Neural crest cell (in vitro differentiated cells): ENCODE data around the gene FOXD4L6. TPM values are rescaled to one million over a fixed set of nuclear protein-coding genes. Genes with fewer than 3 reads are reported as not detected.
"Not testable (repeated sequence)": the region's sequence is repeated elsewhere in the genome, so short reads cannot be mapped to it uniquely, and the experiment has no call there.

ENCODE experiments used
- DNase-seq: peaks from one replicate; pipeline ENCODE4 v3.0.0; 2021; ENCODE audit warnings: low read depth, mixed read lengths, low spot score
- H3K27ac Mint-ChIP-seq: one replicate; pipeline ENCODE4 v1.8.0; 2021; ENCODE audit warnings: mild to moderate bottlenecking, mixed read lengths; ENCODE audit not compliant: unreplicated experiment
- H3K27me3 Mint-ChIP-seq: 2 replicates; pipeline ENCODE4 v1.8.0; 2021; ENCODE audit warnings: low read depth, mild to moderate bottlenecking, mixed read lengths
- H3K36me3 Mint-ChIP-seq: 2 replicates; pipeline ENCODE4 v1.8.0; 2021; ENCODE audit warnings: low read depth, mild to moderate bottlenecking, mixed read lengths
- H3K4me1 Mint-ChIP-seq: 2 replicates; pipeline ENCODE4 v1.8.0; 2021; ENCODE audit warnings: mixed read lengths
- H3K4me3 Mint-ChIP-seq: one replicate; pipeline ENCODE4 v1.8.0; 2021; ENCODE audit warnings: mild to moderate bottlenecking, mixed read lengths
- H3K9me3 Mint-ChIP-seq: 2 replicates; pipeline ENCODE4 v1.8.0; 2021; ENCODE audit warnings: mixed read lengths
- total RNA-seq: library from RNA; stranded (reverse); gene quantifications from 2 replicates; pipeline ENCODE4 v1.2.1, GENCODE V29; 2021

FOXD4L6 gene
- total RNA-seq, 1 donor from 2014 or later = 0.30 TPM

DNA sequence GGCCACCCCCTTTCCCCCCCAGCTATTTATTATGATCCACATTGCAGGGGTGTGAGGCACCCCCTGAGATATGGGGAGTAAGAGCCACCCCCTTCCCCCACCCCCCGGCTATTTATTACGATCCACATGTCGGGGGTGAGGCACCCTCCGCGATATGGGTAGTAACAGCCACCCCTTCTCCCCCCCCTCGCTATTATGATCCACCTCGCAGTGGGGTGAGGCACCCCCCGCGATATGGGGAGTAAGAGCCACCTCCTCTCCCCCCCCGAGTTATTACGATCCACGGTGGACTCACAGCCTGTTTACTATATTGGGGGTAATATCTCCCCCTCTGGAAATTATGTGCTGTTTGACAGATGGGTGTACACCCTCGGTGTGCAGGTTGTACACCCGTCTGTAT lies 15.1 kb downstream of the FOXD4L6 start:
- H3K27me3 Mint-ChIP-seq = peaks cover 21% of the 10 kb centered on the region
- not testable (repeated sequence) for H3K27ac Mint-ChIP-seq, H3K9me3 Mint-ChIP-seq, H3K4me1 Mint-ChIP-seq, H3K4me3 Mint-ChIP-seq, DNase-seq, H3K36me3 Mint-ChIP-seq

DNA sequence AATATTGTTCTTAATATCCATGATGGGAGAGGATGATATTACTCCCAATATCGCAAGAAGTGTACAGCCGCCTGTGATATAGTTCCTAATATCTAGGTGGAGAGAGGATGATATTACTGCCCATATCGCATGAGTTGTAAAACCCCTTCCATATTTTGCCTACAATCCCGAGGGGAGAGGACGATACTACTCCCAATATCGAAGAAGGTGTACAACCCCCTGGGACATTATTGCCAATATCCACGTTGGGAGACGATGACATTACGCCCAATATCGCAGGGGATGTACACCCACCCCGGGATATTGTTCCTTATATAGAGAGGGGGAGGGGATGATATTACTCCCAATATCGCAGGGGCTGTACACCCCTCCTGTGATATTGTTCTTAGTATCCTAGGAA lies 17.1 kb downstream of the FOXD4L6 start:
- not testable (repeated sequence) for H3K36me3 Mint-ChIP-seq, H3K4me3 Mint-ChIP-seq, DNase-seq, H3K4me1 Mint-ChIP-seq, H3K27ac Mint-ChIP-seq, H3K9me3 Mint-ChIP-seq
- peaks cover 22% of the 10 kb centered on the region for H3K27me3 Mint-ChIP-seq

- not testable (repeated sequence) for DNase-seq, H3K4me3 Mint-ChIP-seq, H3K27ac Mint-ChIP-seq, H3K9me3 Mint-ChIP-seq, H3K36me3 Mint-ChIP-seq, H3K4me1 Mint-ChIP-seq
- peaks cover 17% of the 10 kb centered on the region for H3K27me3 Mint-ChIP-seq
Measured at GRCh38 chr9:41110913-41111312, 17.6 kb downstream of the FOXD4L6 start.

DNA sequence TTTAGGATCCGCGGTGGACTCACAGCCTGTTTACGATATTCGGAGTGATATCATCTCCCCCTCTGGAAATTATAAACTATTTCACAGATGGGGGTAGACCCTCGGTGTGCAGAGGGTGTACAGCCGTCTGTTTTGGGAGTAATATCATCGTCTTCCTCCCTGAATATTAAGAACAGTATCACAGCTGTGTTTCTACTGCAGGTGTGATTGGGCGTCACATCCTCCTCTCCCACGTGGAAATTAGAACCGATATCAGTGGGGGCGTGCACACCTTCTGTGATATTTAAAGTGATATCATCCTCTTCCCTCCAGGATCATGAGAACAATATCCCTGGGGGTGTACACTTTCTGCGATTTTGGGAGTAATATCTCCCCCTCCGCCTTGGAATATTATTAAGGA lies 19.2 kb downstream of the FOXD4L6 start:
- H3K36me3 Mint-ChIP-seq, H3K4me1 Mint-ChIP-seq, H3K9me3 Mint-ChIP-seq, DNase-seq, H3K4me3 Mint-ChIP-seq, H3K27ac Mint-ChIP-seq: not testable (repeated sequence)
- H3K27me3 Mint-ChIP-seq = peaks cover 16% of the 10 kb centered on the region

GRCh38 chr9:41108816-41109215 lies 19.7 kb downstream of the FOXD4L6 start:
- H3K27ac Mint-ChIP-seq, H3K4me3 Mint-ChIP-seq, DNase-seq, H3K9me3 Mint-ChIP-seq, H3K4me1 Mint-ChIP-seq, H3K36me3 Mint-ChIP-seq: not testable (repeated sequence)
- peaks cover 13% of the 10 kb centered on the region for H3K27me3 Mint-ChIP-seq

DNA sequence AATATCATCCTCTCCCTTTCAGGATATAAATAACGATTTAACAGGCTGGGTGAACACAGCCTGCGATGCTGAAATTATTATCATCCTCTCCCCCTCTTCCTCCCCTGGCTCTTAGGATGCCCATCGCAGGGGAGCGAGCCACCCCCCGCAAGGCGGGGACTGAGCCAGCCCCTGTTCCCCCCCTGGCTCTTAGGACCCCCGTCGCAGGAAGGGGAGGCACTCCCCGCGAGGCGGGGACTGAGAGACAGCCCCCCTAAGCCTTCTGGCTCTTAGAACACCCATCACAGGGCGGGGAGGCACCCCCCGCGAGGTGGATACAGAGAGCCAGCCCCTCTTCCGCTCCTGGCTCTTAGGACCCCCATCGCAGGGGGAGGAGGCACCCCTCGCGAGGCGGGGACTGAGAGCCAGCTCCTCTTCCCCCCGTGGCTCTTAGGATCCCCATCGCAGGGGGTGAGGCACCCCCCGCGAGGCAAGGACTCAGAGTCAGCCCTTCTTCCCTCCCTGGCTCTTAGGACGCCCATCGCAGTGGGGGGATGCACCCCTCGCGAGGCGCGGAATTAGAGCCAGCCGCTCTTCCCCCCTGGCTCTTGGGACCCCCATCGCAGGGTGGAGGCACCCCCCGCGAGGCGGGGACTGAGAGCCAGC lies 21.9 kb downstream of the FOXD4L6 start:
- not testable (repeated sequence) for H3K4me1 Mint-ChIP-seq, DNase-seq, H3K27ac Mint-ChIP-seq, H3K36me3 Mint-ChIP-seq, H3K9me3 Mint-ChIP-seq, H3K4me3 Mint-ChIP-seq
- H3K27me3 Mint-ChIP-seq = peaks cover 14% of the 10 kb centered on the region

- H3K4me3 Mint-ChIP-seq, DNase-seq, H3K27ac Mint-ChIP-seq, H3K9me3 Mint-ChIP-seq, H3K4me1 Mint-ChIP-seq, H3K36me3 Mint-ChIP-seq: not testable (repeated sequence)
- peaks cover 14% of the 10 kb centered on the region for H3K27me3 Mint-ChIP-seq
Measured at GRCh38 chr9:41105557-41106253, 22.8 kb downstream of the FOXD4L6 start.

DNA sequence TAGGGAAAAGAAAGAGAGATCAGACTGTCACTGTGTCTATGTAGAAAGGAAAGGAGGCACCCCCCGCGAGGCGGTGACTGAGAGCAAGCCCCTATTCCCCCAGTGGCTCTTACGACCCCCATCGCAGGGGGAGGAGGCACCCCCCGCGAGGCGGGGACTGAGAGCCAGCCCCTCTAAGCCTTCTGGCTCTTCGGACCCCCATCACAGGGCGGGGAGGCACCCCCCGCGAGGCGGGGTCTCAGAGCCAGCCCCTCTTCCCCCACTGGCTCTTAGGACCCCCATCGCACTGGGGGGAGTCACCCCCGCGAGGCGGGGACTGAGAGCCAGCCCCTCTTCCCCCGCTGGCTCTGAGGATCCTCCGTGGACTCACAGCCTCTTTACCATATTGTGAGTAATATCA lies 23.9 kb downstream of the FOXD4L6 start:
- DNase-seq, H3K36me3 Mint-ChIP-seq, H3K9me3 Mint-ChIP-seq, H3K27ac Mint-ChIP-seq, H3K4me3 Mint-ChIP-seq, H3K4me1 Mint-ChIP-seq: not testable (repeated sequence)
- peaks cover 17% of the 10 kb centered on the region for H3K27me3 Mint-ChIP-seq

GRCh38 chr9:41100508-41100907 lies 28.0 kb downstream of the FOXD4L6 start:
- not testable (repeated sequence) for H3K9me3 Mint-ChIP-seq
- peaks cover 27% of the 10 kb centered on the region for H3K27me3 Mint-ChIP-seq

DNA sequence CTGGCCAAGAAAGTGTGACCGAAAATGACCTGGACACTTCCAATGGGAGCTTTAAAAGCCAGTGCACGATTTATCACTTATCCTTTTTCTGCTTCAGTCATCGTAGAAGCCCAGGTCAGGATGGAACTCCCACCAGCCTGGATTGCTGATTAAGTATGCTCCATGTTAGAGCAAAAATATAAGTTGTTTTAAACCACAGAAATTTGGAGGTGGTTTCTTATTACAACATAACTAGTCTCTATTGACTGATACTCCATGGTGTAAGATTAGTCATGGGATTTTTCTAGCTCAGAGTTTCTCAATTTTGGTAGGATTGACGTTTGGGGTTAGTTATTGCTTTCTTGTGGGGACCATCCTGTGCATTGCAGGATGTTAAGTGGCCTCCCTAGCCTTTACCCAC lies 29.7 kb downstream of the FOXD4L6 start:
- not testable (repeated sequence) for H3K4me1 Mint-ChIP-seq, DNase-seq
- H3K27me3 Mint-ChIP-seq = peaks cover 27% of the 10 kb centered on the region

More at GRCh38 chr9:41100508-41100907, 28.0 kb downstream of the FOXD4L6 start:
- not testable (repeated sequence) for H3K4me3 Mint-ChIP-seq, H3K36me3 Mint-ChIP-seq, DNase-seq, H3K27ac Mint-ChIP-seq, H3K4me1 Mint-ChIP-seq

GRCh38 chr9:41095060-41095459 lies 33.4 kb downstream of the FOXD4L6 start:
- H3K4me1 Mint-ChIP-seq, H3K27ac Mint-ChIP-seq, DNase-seq, H3K36me3 Mint-ChIP-seq, H3K9me3 Mint-ChIP-seq, H3K4me3 Mint-ChIP-seq: not testable (repeated sequence)
- H3K27me3 Mint-ChIP-seq = peaks cover 27% of the 10 kb centered on the region

More for the DNA sequence above, 29.7 kb downstream of the FOXD4L6 start:
- not testable (repeated sequence) for H3K9me3 Mint-ChIP-seq, H3K4me3 Mint-ChIP-seq, H3K36me3 Mint-ChIP-seq, H3K27ac Mint-ChIP-seq

- H3K27me3 Mint-ChIP-seq = peaks cover 26% of the 10 kb centered on the region
- H3K9me3 Mint-ChIP-seq, H3K36me3 Mint-ChIP-seq, H3K4me1 Mint-ChIP-seq, H3K27ac Mint-ChIP-seq, H3K4me3 Mint-ChIP-seq, DNase-seq: not testable (repeated sequence)
Measured at GRCh38 chr9:41094010-41094773, 34.3 kb downstream of the FOXD4L6 start.

- H3K36me3 Mint-ChIP-seq, H3K27ac Mint-ChIP-seq, H3K9me3 Mint-ChIP-seq, H3K4me3 Mint-ChIP-seq, H3K4me1 Mint-ChIP-seq, DNase-seq: not testable (repeated sequence)
- peaks cover 34% of the 10 kb centered on the region for H3K27me3 Mint-ChIP-seq
Measured at GRCh38 chr9:41090922-41091321, 37.6 kb downstream of the FOXD4L6 start.
